ENCODE results near the gene ASRGL1. TPM values are rescaled to one million over a fixed set of nuclear protein-coding genes. Genes with fewer than 3 reads are reported as not detected.
"Not testable (repeated sequence)": the region's sequence is repeated elsewhere in the genome, so short reads cannot be mapped to it uniquely, and the experiment has no call there.

ASRGL1 gene
- total RNA-seq, 1 donor, result 0.18 TPM

- TF ChIP-seq CTCF (IDR thresholded peaks at IDR 0.05; ENCODE audit: insufficient read depth, low read length), result peak; percentile 71
- H3K4me3 ChIP-seq (ENCODE audit: low read depth, low read length), result no peak overlapping the region
- DNase-seq (ENCODE audit: low read depth), result peak; percentile 55
Observed at GRCh38 chr11:62340269-62340901, 3.1 kb downstream of the ASRGL1 start.

- H3K4me3 ChIP-seq (ENCODE audit: low read depth, low read length), result no peak overlapping the region
- TF ChIP-seq CTCF (IDR thresholded peaks at IDR 0.05; ENCODE audit: insufficient read depth, low read length), result no peak
- DNase-seq (ENCODE audit: low read depth), result no peak
Observed at GRCh38 chr11:62341588-62341987, 4.3 kb downstream of the ASRGL1 start.

- not testable (repeated sequence) for DNase-seq (ENCODE audit: low read depth); H3K4me3 ChIP-seq (ENCODE audit: low read depth, low read length)
Observed at GRCh38 chr11:62343646-62344190, 6.5 kb downstream of the ASRGL1 start.

- DNase-seq (ENCODE audit: low read depth), result no peak
- no peak overlapping the region for H3K4me3 ChIP-seq (ENCODE audit: low read depth, low read length)
- TF ChIP-seq CTCF (IDR thresholded peaks at IDR 0.05; ENCODE audit: insufficient read depth, low read length), result no peak
Observed at GRCh38 chr11:62344210-62344609, 7.0 kb downstream of the ASRGL1 start.

GRCh38 chr11:62345861-62346260 lies 8.6 kb downstream of the ASRGL1 start:
- no peak for DNase-seq (ENCODE audit: low read depth)
- no peak for TF ChIP-seq CTCF (IDR thresholded peaks at IDR 0.05; ENCODE audit: insufficient read depth, low read length)
- H3K4me3 ChIP-seq (ENCODE audit: low read depth, low read length), result no peak overlapping the region

- no peak for DNase-seq (ENCODE audit: low read depth)
- TF ChIP-seq CTCF (IDR thresholded peaks at IDR 0.05; ENCODE audit: insufficient read depth, low read length), result no peak
Observed at GRCh38 chr11:62352355-62353336, 15.4 kb downstream of the ASRGL1 start.

GRCh38 chr11:62353841-62354240 lies 16.6 kb downstream of the ASRGL1 start:
- DNase-seq (ENCODE audit: low read depth), result no peak
- TF ChIP-seq CTCF (IDR thresholded peaks at IDR 0.05; ENCODE audit: insufficient read depth, low read length), result no peak
- no peak overlapping the region for H3K4me3 ChIP-seq (ENCODE audit: low read depth, low read length)

More at GRCh38 chr11:62352355-62353336, 15.4 kb downstream of the ASRGL1 start:
- H3K4me3 ChIP-seq (ENCODE audit: low read depth, low read length), result no peak overlapping the region
